ENCODE data around the gene TRIM4.

TRIM4 gene

DNA sequence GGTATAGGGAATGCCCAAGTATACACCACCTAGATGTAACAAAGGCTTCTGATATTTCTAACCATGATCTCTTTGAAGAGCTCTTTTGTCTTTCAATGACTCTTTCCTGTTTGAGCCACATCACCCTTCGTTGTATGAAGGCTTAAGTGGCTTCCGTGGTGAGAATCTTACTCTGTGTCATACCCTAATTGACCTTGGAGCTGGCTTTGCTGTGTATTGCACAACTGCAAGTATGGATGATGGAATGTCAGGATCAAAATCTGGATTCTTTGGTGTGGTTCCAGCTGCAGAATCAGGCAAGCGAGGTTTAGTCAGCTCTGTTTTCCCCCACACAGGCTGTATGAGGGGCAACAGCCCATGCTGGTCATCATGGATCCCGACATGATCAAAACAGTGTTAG, 75.5 kb downstream of the TRIM4 start:
- no peaks in the 10 kb centered on the region for H4K20me1 ChIP-seq (ENCODE audit: control insufficient read depth, insufficient read depth, low read depth, low read length)
- TF ChIP-seq, protein P1, sequence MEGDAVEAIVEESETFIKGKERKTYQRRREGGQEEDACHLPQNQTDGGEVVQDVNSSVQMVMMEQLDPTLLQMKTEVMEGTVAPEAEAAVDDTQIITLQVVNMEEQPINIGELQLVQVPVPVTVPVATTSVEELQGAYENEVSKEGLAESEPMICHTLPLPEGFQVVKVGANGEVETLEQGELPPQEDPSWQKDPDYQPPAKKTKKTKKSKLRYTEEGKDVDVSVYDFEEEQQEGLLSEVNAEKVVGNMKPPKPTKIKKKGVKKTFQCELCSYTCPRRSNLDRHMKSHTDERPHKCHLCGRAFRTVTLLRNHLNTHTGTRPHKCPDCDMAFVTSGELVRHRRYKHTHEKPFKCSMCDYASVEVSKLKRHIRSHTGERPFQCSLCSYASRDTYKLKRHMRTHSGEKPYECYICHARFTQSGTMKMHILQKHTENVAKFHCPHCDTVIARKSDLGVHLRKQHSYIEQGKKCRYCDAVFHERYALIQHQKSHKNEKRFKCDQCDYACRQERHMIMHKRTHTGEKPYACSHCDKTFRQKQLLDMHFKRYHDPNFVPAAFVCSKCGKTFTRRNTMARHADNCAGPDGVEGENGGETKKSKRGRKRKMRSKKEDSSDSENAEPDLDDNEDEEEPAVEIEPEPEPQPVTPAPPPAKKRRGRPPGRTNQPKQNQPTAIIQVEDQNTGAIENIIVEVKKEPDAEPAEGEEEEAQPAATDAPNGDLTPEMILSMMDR (IDR thresholded peaks at IDR 0.05; ENCODE audit: low read depth, low read length, poor library complexity, severe bottlenecking) = no peak
- TF ChIP-seq EZH2phosphoT487 (IDR thresholded peaks at IDR 0.05; ENCODE audit: borderline replicate concordance, low read length) = no peak
- no peaks in the 10 kb centered on the region for H3F3A ChIP-seq (ENCODE audit: control insufficient read depth, insufficient read depth)
- H3K4me3 ChIP-seq (ENCODE audit: low read length) = no peak overlapping the region
- H3K27ac ChIP-seq (ENCODE audit: low read depth, low read length) = no peak overlapping the region
- H3K36me3 ChIP-seq (ENCODE audit: control insufficient read depth, low read length) = no peaks in the 10 kb centered on the region
- H3K4me2 ChIP-seq (ENCODE audit: low read length) = no peak overlapping the region
- no peaks in the 10 kb centered on the region for H3K4me1 ChIP-seq (ENCODE audit: control insufficient read depth, low read length)
- no peaks in the 10 kb centered on the region for H3K9me2 ChIP-seq (replicated peaks; ENCODE audit: control insufficient read depth, low read length)
- H3K27me3 ChIP-seq (ENCODE audit: control insufficient read depth, low read length) = peaks cover 31% of the 10 kb centered on the region
- no peaks in the 10 kb centered on the region for H3K79me2 ChIP-seq (ENCODE audit: control insufficient read depth, low read length)
- no peaks in the 10 kb centered on the region for H3K9me3 ChIP-seq (ENCODE audit: control insufficient read depth, insufficient read depth, low read length)

DNA sequence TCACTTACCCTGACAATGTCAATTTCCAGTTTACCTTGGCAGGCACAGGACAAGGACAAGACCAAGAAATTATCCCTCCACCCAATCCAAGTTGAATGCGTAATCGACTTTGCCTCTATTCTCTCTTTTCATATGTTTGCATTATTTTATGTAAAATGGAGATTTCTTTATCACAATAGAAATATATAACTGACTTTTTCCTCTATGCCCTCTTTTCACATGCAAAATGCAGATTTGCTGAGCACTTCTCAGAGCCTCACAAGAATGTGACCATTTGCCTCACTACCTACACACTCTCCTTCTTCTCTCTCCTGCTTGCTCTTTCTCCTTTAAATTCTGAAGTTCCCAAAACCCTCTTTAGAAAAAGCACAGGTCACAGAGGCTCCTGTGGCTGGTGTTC, 76.4 kb downstream of the TRIM4 start:
- no peaks in the 10 kb centered on the region for H3K36me3 ChIP-seq (ENCODE audit: control insufficient read depth, low read length)
- H4K20me1 ChIP-seq (ENCODE audit: control insufficient read depth, insufficient read depth, low read depth, low read length) = no peaks in the 10 kb centered on the region
- no peak overlapping the region for H3K4me2 ChIP-seq (ENCODE audit: low read length)
- H3K79me2 ChIP-seq (ENCODE audit: control insufficient read depth, low read length) = no peaks in the 10 kb centered on the region
- H3K9me3 ChIP-seq (ENCODE audit: control insufficient read depth, insufficient read depth, low read length) = no peaks in the 10 kb centered on the region
- TF ChIP-seq, protein P1 (IDR thresholded peaks at IDR 0.05; ENCODE audit: low read depth, low read length, poor library complexity, severe bottlenecking) = no peak
- no peak for TF ChIP-seq EZH2phosphoT487 (IDR thresholded peaks at IDR 0.05; ENCODE audit: borderline replicate concordance, low read length)
- no peak overlapping the region for H3K4me3 ChIP-seq (ENCODE audit: low read length)
- H3K4me1 ChIP-seq (ENCODE audit: control insufficient read depth, low read length) = no peaks in the 10 kb centered on the region
- no peak overlapping the region for H3K27ac ChIP-seq (ENCODE audit: low read depth, low read length)
- H3K27me3 ChIP-seq (ENCODE audit: control insufficient read depth, low read length) = peaks cover 32% of the 10 kb centered on the region
- no peaks in the 10 kb centered on the region for H3F3A ChIP-seq (ENCODE audit: control insufficient read depth, insufficient read depth)
- no peaks in the 10 kb centered on the region for H3K9me2 ChIP-seq (replicated peaks; ENCODE audit: control insufficient read depth, low read length)
